Lung (tissue), 12 donors: Measurements from ENCODE around the gene TBX5. TPM values are rescaled to one million over a fixed set of nuclear protein-coding genes. Genes with fewer than 3 reads are reported as not detected.
A peak's percentile ranks its signal among the peaks of the same experiment; 100 is the strongest.

ENCODE experiments used
- ATAC-seq: fragments of 200-7000 bp; cut with Tn5 transposase; one replicate; pipeline ENCODE4 v1.9.1; 2020; ENCODE audit warnings: moderate number of reproducible peaks; ENCODE audit not compliant: insufficient read depth, low FRiP score
- DNase-seq, 3 donors: peaks; one replicate each; pipeline ENCODE4 v3.0.0-alpha.2; 2013 to 2017
- H3K27ac ChIP-seq, 2 donors: one replicate each; pipeline ENCODE4 v1.5.1; 2013; ENCODE audit warnings: mild to moderate bottlenecking in 2 of 2, moderate library complexity in 2 of 2, control low read depth in 1 of 2, inconsistent platforms in 1 of 2, low read depth in 1 of 2, low read length in 1 of 2
- H3K27me3 ChIP-seq, 3 donors: one replicate each; pipeline ENCODE4 v1.5.1; 2013; ENCODE audit warnings: low read length in 2 of 3; ENCODE audit not compliant: control insufficient read depth in 3 of 3, insufficient read depth in 3 of 3
- H3K36me3 ChIP-seq, 4 donors: one replicate each; pipeline ENCODE4 v1.5.1; 2013; ENCODE audit warnings: low read length in 4 of 4, mild to moderate bottlenecking in 1 of 4, moderate library complexity in 1 of 4; ENCODE audit not compliant: control insufficient read depth in 4 of 4, insufficient read depth in 4 of 4
- H3K4me1 ChIP-seq, 5 donors: one replicate each; pipeline ENCODE4 v1.5.1; 2013; ENCODE audit warnings: low read length in 5 of 5, mild to moderate bottlenecking in 2 of 5, moderate library complexity in 1 of 5; ENCODE audit not compliant: control insufficient read depth in 5 of 5, insufficient read depth in 5 of 5
- H3K4me3 ChIP-seq: one replicate; pipeline ENCODE4 v1.5.1; 2013; ENCODE audit warnings: mild to moderate bottlenecking, control low read depth, moderate library complexity
- H3K9ac ChIP-seq, 2 donors: one replicate each; pipeline ENCODE4 v1.5.1; 2013; ENCODE audit warnings: low read length in 2 of 2, control low read depth in 1 of 2; ENCODE audit not compliant: insufficient read depth in 1 of 2
- H3K9me3 ChIP-seq, 4 donors: one replicate each; pipeline ENCODE4 v1.5.1; 2013; ENCODE audit warnings: low read length in 3 of 4, mild to moderate bottlenecking in 1 of 4, moderate library complexity in 1 of 4; ENCODE audit not compliant: control insufficient read depth in 4 of 4, insufficient read depth in 3 of 4
- WGBS, 2 donors: extraction: QIAGEN DNeasy Blood & Tissue Kit; methylation state at CpG; one replicate each; pipeline ENCODE4 v1.1.7; 2013; 5-methylcytosine and 5-hydroxymethylcytosine counted together
- polyA plus RNA-seq, 2 donors: library from polyadenylated mRNA; stranded (reverse); fragments of 200-250 nt; gene quantifications; one replicate each; pipeline ENCODE4 v1.2.1, GENCODE V29; 2013
- total RNA-seq, 2 donors: library from RNA; depleted of rRNA in 1 of 2; stranded (reverse); fragments of >200 nt in 1 of 2; gene quantifications; one replicate each; pipeline ENCODE4 v1.2.1, GENCODE V29; 2014 to 2021
- TF ChIP-seq, protein P1 (sequence below): IDR thresholded peaks from 2 replicates; pipeline ENCODE4 v1.5.1; 2012; ENCODE audit warnings: mild to moderate bottlenecking; ENCODE audit errors: control extremely low read depth, extremely low read depth
- donor health status: control.
- donor health status: control.
- donor health status: Bipolar disorder and iron deficiency.
- donor health status: healthy.
- donor health status: DM: yes; HTN: yes; CAD: no.

Gene TBX5
- total and polyA plus RNA-seq, 4 donors: 5.6 to 39.7 (median 13.9) TPM

DNA sequence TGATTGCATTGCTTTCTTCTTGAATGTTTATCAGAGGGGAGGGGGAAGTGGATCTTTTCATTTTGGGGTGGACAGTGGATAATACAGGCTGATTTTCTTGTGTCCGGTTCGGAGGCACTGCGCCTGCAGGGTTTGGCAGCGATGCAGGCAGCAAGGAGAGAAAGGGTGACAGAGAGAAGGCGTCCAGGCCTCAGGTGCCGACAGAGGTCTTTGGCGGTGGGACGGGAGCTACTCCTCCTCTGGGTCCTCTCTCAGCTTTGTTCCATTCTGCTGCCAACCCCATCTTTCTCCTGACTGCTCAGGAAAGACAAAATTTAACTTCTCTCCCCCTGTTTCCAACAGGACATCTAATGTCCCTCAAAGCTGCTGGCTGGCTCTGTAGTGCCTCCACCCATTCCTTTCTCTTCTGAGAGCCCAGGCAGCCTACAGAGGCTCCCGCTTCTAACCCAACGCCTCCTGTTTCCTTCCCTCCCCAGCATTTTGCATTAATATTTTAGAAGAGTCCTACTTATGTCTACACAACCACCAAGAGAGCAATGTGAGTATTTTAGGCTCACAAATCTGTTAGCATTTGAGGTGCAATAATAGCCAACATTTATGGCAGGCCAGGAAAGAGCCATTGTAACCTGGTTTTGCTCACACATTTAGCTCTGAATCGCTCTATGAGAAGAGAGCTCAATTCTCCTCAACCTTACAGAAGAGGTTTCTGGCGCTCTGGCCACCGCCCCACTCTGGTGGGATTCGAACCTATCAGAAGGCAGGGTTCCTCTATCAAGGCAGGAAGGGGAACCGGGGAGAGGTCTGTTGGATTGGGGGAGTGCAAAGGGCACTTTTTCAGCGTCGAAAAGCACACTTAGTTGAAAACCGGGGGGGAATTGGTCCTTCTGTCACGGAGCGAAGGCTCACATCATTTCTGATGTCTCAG, 7.1 kb upstream of the TBX5 start:
- peak overlapping the region in 1 of 2 donors; percentile 66 for H3K27ac ChIP-seq
- WGBS, 2 donors: 13 to 19% methylated on average over 20 of the region's 20 CpGs
- H3K9me3 ChIP-seq: peaks cover 0 to 7% (median 0%) of the 10 kb centered on the region in 4 donors
- TF ChIP-seq, protein P1, sequence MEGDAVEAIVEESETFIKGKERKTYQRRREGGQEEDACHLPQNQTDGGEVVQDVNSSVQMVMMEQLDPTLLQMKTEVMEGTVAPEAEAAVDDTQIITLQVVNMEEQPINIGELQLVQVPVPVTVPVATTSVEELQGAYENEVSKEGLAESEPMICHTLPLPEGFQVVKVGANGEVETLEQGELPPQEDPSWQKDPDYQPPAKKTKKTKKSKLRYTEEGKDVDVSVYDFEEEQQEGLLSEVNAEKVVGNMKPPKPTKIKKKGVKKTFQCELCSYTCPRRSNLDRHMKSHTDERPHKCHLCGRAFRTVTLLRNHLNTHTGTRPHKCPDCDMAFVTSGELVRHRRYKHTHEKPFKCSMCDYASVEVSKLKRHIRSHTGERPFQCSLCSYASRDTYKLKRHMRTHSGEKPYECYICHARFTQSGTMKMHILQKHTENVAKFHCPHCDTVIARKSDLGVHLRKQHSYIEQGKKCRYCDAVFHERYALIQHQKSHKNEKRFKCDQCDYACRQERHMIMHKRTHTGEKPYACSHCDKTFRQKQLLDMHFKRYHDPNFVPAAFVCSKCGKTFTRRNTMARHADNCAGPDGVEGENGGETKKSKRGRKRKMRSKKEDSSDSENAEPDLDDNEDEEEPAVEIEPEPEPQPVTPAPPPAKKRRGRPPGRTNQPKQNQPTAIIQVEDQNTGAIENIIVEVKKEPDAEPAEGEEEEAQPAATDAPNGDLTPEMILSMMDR: no peak
- ATAC-seq (no peak), DNase-seq (peak in 2 of 3 donors; percentile 17 to 56)
- no peak overlapping the region for H3K4me3 ChIP-seq
- H3K9ac ChIP-seq: peak overlapping the region in 1 of 2 donors; percentile 99
- peaks cover 0 to 53% (median 5%) of the 10 kb centered on the region in 5 donors for H3K4me1 ChIP-seq
- H3K36me3 ChIP-seq: peaks cover 0 to 20% (median 0%) of the 10 kb centered on the region in 4 donors
- peaks cover 8 to 63% (median 16%) of the 10 kb centered on the region in 3 donors for H3K27me3 ChIP-seq

DNA sequence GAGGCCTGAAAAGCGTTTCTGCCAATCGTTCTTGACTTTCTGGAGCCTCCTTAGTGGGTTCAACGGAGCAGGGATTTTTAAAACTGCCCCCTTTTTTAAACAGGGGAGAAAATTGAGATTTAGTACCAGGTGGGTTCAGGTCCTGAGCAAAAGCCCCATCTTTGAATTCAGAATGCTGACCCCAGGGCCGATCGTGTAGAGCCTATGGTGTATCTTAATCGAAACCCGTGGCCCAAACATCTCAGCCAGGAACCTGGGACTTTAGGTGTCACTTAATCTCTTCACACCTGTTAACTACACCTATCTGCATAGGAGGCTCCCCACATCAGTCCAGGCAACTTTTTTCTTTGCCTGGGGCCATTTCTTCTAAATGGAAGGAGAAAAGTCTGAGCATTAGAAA, 6.4 kb upstream of the TBX5 start:
- ATAC-seq (no peak), DNase-seq (no peak)
- Histone ChIP-seq H3K27ac (peak overlapping the region in 1 of 2 donors; percentile 57), H3K9ac (peak overlapping the region in 1 of 2 donors; percentile 99), H3K4me3 (no peak overlapping the region), H3K4me1 (peaks cover 0 to 53% (median 8%) of the 10 kb centered on the region in 5 donors), H3K27me3 (peaks cover 8 to 70% (median 22%) of the 10 kb centered on the region in 3 donors), H3K36me3 (peaks cover 0 to 20% (median 0%) of the 10 kb centered on the region in 4 donors), H3K9me3 (peaks cover 0 to 10% (median 0%) of the 10 kb centered on the region in 4 donors)
- TF ChIP-seq, protein P1: no peak
- WGBS, 2 donors: 12 to 20% methylated on average over 7 of the region's 7 CpGs

DNA sequence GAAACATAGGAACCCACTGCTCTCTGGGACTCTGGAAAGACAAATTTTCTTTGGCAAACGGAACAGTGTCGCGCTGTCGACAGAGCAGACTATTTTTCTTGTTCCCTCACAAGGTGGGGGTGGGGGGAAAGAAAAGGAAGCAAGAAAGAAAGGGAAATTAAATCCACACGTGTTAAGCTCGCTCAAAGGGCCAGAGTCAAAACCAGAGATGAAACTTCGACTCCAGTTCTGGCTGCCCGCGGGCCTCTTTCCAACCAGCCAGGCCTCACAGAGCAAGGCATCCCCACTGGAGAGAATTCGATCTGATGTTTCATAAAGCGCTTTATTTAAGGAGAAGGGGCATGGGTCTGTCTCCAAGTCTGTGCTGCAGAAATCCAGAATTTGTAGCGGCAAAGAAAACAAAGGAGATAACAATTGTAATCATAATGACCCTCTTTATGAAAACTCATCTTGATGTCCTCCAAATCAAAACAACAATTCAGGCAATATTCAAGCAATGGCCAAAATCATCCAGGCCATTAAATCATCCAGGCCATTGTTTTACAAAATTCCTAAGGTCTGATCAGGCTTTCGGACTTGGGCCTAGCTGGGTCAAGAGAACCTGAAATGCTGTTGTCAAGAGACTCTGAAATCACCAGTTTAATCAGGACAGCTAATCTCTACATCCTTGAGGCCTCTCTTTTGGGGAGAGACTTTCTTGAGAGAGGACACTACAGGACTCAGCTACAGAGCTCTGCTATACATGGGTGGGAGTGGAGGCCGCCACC, 5.3 kb upstream of the TBX5 start:
- Histone ChIP-seq H3K27me3 (peaks cover 15 to 75% (median 23%) of the 10 kb centered on the region in 3 donors), H3K9ac (peak overlapping the region; percentile 80 to 99)

More for the DNA sequence above, 5.3 kb upstream of the TBX5 start:
- no peak overlapping the region for H3K4me3 ChIP-seq
- H3K9me3 ChIP-seq: peaks cover 0 to 12% (median 0%) of the 10 kb centered on the region in 4 donors
- peaks cover 0 to 18% (median 0%) of the 10 kb centered on the region in 4 donors for H3K36me3 ChIP-seq
- peak overlapping the region in 1 of 2 donors; percentile 61 for H3K27ac ChIP-seq
- peaks cover 0 to 53% (median 8%) of the 10 kb centered on the region in 5 donors for H3K4me1 ChIP-seq
- DNase-seq (peak in 2 of 3 donors; percentile 82 to 84), ATAC-seq (no peak)
- 19 to 26% methylated on average over 14 of the region's 14 CpGs for whole genome bisulfite sequencing, 2 donors
- TF ChIP-seq, protein P1: no peak
